Fibroblast of lung (primary cell): ENCODE results near the gene SLC22A23. TPM values are rescaled to one million over a fixed set of nuclear protein-coding genes. Genes with fewer than 3 reads are reported as not detected.

ENCODE experiments used
- DNase-seq, 2 donors: peaks; one replicate each; pipeline versions ENCODE4 v3.0.0 to v3.0.0-alpha.2; 2010; ENCODE audit warnings: low read depth in 2 of 2
- H2AFZ ChIP-seq: 2 replicates; pipeline ENCODE4 v1.5.1; 2012; ENCODE audit warnings: low read length, control low read depth, inconsistent platforms
- H3K27ac ChIP-seq: 2 replicates; pipeline ENCODE4 v1.5.1; 2011; ENCODE audit warnings: low read length, control low read depth; ENCODE audit not compliant: insufficient read depth
- H3K27me3 ChIP-seq: 2 replicates; pipeline ENCODE4 v1.5.1; 2011; ENCODE audit warnings: mild to moderate bottlenecking, low read length; ENCODE audit not compliant: control insufficient read depth, insufficient read depth
- H3K36me3 ChIP-seq: 2 replicates; pipeline ENCODE4 v1.5.1; 2011; ENCODE audit warnings: low read length; ENCODE audit not compliant: control insufficient read depth, insufficient read depth
- H3K4me1 ChIP-seq: 2 replicates; pipeline ENCODE4 v1.5.1; 2011; ENCODE audit warnings: low read length; ENCODE audit not compliant: control insufficient read depth, insufficient read depth; ENCODE audit errors: extremely low read depth
- H3K4me2 ChIP-seq: 2 replicates; pipeline ENCODE4 v1.5.1; 2011; ENCODE audit warnings: low read length, control low read depth; ENCODE audit not compliant: insufficient read depth; ENCODE audit errors: extremely low read depth
- H3K4me3 ChIP-seq, 4 experiments: fragments of 200-600 bp in 1 of 4; sonication (generic) in 1 of 4; replicated peaks in 1 of 4; 2 replicates each; pipeline ENCODE4 v1.5.1; 2011 to 2016; ENCODE audit warnings: low read length in 4 of 4, low read depth in 3 of 4, mild to moderate bottlenecking in 3 of 4, control low read depth in 2 of 4, inconsistent platforms in 1 of 4, mixed read lengths in 1 of 4; ENCODE audit not compliant: insufficient read depth in 1 of 4; ENCODE audit errors: control extremely low read depth in 1 of 4
- H3K79me2 ChIP-seq: 2 replicates; pipeline ENCODE4 v1.5.1; 2012; ENCODE audit warnings: mild to moderate bottlenecking, low read length, inconsistent platforms; ENCODE audit not compliant: control insufficient read depth, insufficient read depth
- H3K9ac ChIP-seq: 2 replicates; pipeline ENCODE4 v1.5.1; 2011; ENCODE audit warnings: mild to moderate bottlenecking, low read length, control low read depth; ENCODE audit not compliant: insufficient read depth
- H3K9me3 ChIP-seq: 2 replicates; pipeline ENCODE4 v1.5.1; 2012; ENCODE audit warnings: low read depth, low read length; ENCODE audit not compliant: control insufficient read depth, insufficient read depth
- H4K20me1 ChIP-seq: 2 replicates; pipeline ENCODE4 v1.5.1; 2011; ENCODE audit warnings: low read length; ENCODE audit not compliant: control insufficient read depth, insufficient read depth; ENCODE audit errors: extremely low read depth
- EZH2 ChIP-seq: IDR thresholded peaks from 2 replicates; pipeline ENCODE4 v1.5.1; 2012; ENCODE audit warnings: low read length, control low read depth, mild to moderate bottlenecking; ENCODE audit errors: missing control alignments
- polyA plus RNA-seq, 2 donors: library from polyadenylated mRNA; depleted of rRNA in 1 of 2; stranded (reverse) in 1 of 2; unstranded in 1 of 2; fragments of >200 nt; gene quantifications; 2 replicates each; pipeline ENCODE4 v1.2.1, GENCODE V29; 2011 to 2012; ENCODE audit warnings: missing spikeins in 1 of 2
- total RNA-seq: library from RNA; depleted of rRNA; stranded (reverse); fragments of >200 nt; gene quantifications from 2 replicates; pipeline ENCODE4 v1.2.1, GENCODE V29; 2014
- TF ChIP-seq, protein P1 (sequence below), 2 donors: IDR thresholded peaks in 1 of 2; conservative IDR thresholded peaks in 1 of 2; 1 replicate in 1 of 2; 2 replicates in 1 of 2; pipeline ENCODE4 v1.5.1; 2011 to 2012; ENCODE audit warnings: low read length in 2 of 2, control low read depth in 1 of 2, inconsistent platforms in 1 of 2, low read depth in 1 of 2, mild to moderate bottlenecking in 1 of 2

SLC22A23 gene
- total and polyA plus RNA-seq, 2 donors (not counting 1 experiment from before 2014, with no cell fraction given): 0.37 to 3.0 TPM

DNA sequence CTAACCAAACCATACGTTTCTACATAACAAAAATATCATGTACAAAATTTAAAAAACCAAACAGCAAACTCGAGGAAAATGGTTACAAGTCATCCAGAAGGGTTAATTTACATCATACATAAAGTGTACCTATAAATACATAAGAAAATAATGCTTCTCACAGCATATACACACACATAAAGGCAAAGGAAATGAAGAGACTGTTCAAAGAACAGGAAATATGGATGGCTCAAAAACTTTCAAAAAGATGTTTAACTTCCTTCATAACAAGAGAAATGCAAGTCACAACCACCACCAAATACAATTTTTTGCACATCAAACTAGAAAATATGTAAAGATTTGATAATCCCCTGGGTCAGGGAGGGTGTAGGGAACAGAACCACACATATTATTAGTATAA lies 7.5 kb downstream of the SLC22A23 start:
- no peak for DNase-seq
- Histone ChIP-seq H3K9ac (no peak overlapping the region), H3K27me3 (peaks cover 5% of the 10 kb centered on the region), H3K9me3 (no peaks in the 10 kb centered on the region), H3K36me3 (no peaks in the 10 kb centered on the region), H3K4me1 (no peaks in the 10 kb centered on the region), H3K4me2 (no peak overlapping the region), H3K79me2 (no peaks in the 10 kb centered on the region), H3K4me3 (no peak overlapping the region), H4K20me1 (no peaks in the 10 kb centered on the region), H2AFZ (no peak overlapping the region), H3K27ac (no peak overlapping the region)
- TF ChIP-seq, protein P1, sequence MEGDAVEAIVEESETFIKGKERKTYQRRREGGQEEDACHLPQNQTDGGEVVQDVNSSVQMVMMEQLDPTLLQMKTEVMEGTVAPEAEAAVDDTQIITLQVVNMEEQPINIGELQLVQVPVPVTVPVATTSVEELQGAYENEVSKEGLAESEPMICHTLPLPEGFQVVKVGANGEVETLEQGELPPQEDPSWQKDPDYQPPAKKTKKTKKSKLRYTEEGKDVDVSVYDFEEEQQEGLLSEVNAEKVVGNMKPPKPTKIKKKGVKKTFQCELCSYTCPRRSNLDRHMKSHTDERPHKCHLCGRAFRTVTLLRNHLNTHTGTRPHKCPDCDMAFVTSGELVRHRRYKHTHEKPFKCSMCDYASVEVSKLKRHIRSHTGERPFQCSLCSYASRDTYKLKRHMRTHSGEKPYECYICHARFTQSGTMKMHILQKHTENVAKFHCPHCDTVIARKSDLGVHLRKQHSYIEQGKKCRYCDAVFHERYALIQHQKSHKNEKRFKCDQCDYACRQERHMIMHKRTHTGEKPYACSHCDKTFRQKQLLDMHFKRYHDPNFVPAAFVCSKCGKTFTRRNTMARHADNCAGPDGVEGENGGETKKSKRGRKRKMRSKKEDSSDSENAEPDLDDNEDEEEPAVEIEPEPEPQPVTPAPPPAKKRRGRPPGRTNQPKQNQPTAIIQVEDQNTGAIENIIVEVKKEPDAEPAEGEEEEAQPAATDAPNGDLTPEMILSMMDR (conservative IDR thresholded peaks at IDR 0.05 in 1 of 2, IDR thresholded peaks at IDR 0.05 in 1 of 2; ENCODE audit: low read depth in 1 of 2, low read length in 2 of 2): no peak
- no peak for TF ChIP-seq EZH2

DNA sequence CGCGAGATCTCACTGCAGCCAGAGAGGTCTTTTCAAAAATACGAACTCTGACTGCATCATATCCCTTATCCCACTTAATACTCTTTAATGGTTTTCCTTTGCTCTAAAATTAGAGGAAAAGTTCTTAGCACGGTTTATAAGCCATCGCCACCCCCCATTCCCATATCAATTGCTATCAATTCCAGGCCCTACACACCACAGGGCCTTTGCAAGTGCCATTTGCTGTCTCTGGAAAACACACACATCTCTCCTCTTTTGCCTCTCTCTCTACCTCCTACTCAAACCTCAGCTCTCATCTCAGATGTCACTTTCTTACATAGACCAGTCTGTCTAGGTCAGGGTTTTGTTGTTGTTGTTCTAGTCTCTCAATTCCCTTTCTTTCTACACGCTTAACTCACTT lies 9.8 kb downstream of the SLC22A23 start:
- Histone ChIP-seq H4K20me1 (no peaks in the 10 kb centered on the region), H3K79me2 (no peaks in the 10 kb centered on the region), H3K4me1 (no peaks in the 10 kb centered on the region), H3K9ac (no peak overlapping the region), H3K27me3 (peaks cover 1% of the 10 kb centered on the region), H3K4me2 (no peak overlapping the region), H3K9me3 (no peaks in the 10 kb centered on the region), H2AFZ (no peak overlapping the region), H3K4me3 (no peak overlapping the region), H3K27ac (no peak overlapping the region), H3K36me3 (no peaks in the 10 kb centered on the region)
- DNase-seq: no peak
- TF ChIP-seq EZH2: no peak
- TF ChIP-seq, protein P1 (conservative IDR thresholded peaks at IDR 0.05 in 1 of 2, IDR thresholded peaks at IDR 0.05 in 1 of 2; ENCODE audit: low read depth in 1 of 2, low read length in 2 of 2): no peak

DNA sequence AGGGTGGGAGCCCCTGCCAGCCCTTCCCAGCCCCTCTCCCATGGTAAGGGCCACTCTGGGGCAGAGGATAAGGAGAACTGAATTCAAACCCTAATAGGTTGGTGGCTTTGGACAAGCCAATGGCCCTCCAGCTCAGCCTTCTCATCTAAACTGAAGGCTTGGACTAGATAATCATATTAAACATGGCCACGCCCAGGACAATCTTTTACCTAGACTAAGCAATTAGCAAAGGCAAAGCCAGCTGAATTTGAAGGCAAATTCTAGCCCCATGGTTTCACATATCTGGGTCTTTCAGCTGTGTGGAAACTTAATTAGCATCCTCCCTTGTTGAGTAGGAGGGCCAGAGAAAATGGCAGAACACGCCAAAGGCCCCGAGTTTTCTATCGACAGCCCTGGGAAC lies 10.7 kb downstream of the SLC22A23 start:
- H3K27ac ChIP-seq: no peak overlapping the region
- H3K27me3 ChIP-seq: no peaks in the 10 kb centered on the region
- H3K36me3 ChIP-seq: no peaks in the 10 kb centered on the region
- no peaks in the 10 kb centered on the region for H3K9me3 ChIP-seq
- no peaks in the 10 kb centered on the region for H3K4me1 ChIP-seq
- no peak for DNase-seq
- no peak overlapping the region for H3K4me3 ChIP-seq
- no peak for TF ChIP-seq EZH2
- TF ChIP-seq, protein P1 (conservative IDR thresholded peaks at IDR 0.05 in 1 of 2, IDR thresholded peaks at IDR 0.05 in 1 of 2; ENCODE audit: low read depth in 1 of 2, low read length in 2 of 2): no peak
- H3K9ac ChIP-seq: no peak overlapping the region
- no peak overlapping the region for H3K4me2 ChIP-seq
- H4K20me1 ChIP-seq: no peaks in the 10 kb centered on the region
- H2AFZ ChIP-seq: no peak overlapping the region
- no peaks in the 10 kb centered on the region for H3K79me2 ChIP-seq
